ENCODE data around the gene DPYD.

Gene DPYD

GRCh38 chr1:97078872-97079271 is 842.0 kb downstream of the DPYD start:
- no peak for TF ChIP-seq CTCF (conservative IDR thresholded peaks at IDR 0.05)
- H3K27ac ChIP-seq: no peak overlapping the region

- no peak overlapping the region for H3K27ac ChIP-seq
- no peak for TF ChIP-seq CTCF (conservative IDR thresholded peaks at IDR 0.05)
Observed at GRCh38 chr1:97077221-97077620, 843.6 kb downstream of the DPYD start.

- no peak for TF ChIP-seq CTCF (conservative IDR thresholded peaks at IDR 0.05)
- H3K27ac ChIP-seq: no peak overlapping the region
Observed at GRCh38 chr1:97074771-97075170, 846.1 kb downstream of the DPYD start.

GRCh38 chr1:97073936-97074335 is 846.9 kb downstream of the DPYD start:
- TF ChIP-seq CTCF (conservative IDR thresholded peaks at IDR 0.05): no peak
- no peak overlapping the region for H3K27ac ChIP-seq

GRCh38 chr1:97073169-97073568 is 847.7 kb downstream of the DPYD start:
- TF ChIP-seq CTCF (conservative IDR thresholded peaks at IDR 0.05): no peak

GRCh38 chr1:97071173-97071572 is 849.7 kb downstream of the DPYD start:
- TF ChIP-seq CTCF (conservative IDR thresholded peaks at IDR 0.05): no peak
- H3K27ac ChIP-seq: no peak overlapping the region

More at GRCh38 chr1:97073169-97073568, 847.7 kb downstream of the DPYD start:
- no peak overlapping the region for H3K27ac ChIP-seq

GRCh38 chr1:97070376-97070775 is 850.5 kb downstream of the DPYD start:
- H3K27ac ChIP-seq: no peak overlapping the region

More at GRCh38 chr1:97070376-97070775, 850.5 kb downstream of the DPYD start:
- TF ChIP-seq CTCF (conservative IDR thresholded peaks at IDR 0.05): no peak

All from VCaP (cell line).